Measurements from ENCODE around the gene POLR3A. TPM values are rescaled to one million over a fixed set of nuclear protein-coding genes. Genes with fewer than 3 reads are reported as not detected.
"Not testable (repeated sequence)": the region's sequence is repeated elsewhere in the genome, so short reads cannot be mapped to it uniquely, and the experiment has no call there.

The POLR3A gene
- total RNA-seq, 1 donor from 2014 or later, result 18.8 TPM

DNA sequence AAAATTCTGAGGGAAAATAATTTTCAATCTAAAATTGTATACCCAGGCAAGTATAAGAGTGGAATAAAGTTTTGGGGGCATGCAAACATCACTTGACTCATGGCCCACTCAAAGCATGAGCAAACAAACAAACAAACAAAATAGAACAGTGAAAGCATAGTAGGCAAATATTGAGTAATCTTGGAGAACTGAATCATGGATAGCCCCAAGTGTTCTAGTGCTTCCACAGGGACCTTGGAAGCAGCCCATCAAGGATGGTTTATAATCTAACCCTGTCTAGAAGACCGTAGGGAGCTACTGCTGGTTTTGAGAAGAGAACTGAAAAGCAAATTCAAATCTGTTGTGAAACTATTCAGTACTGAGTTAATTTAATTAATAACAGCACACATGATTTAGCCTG is 22.1 kb downstream of the POLR3A start:
- peaks cover 0 to 15% (median 7%) of the 10 kb centered on the region in 3 donors for H3K4me1 ChIP-seq (ENCODE audit: control insufficient read depth in 3 of 3, insufficient read depth in 3 of 3, low read length in 3 of 3)
- no peaks in the 10 kb centered on the region for H3K27me3 ChIP-seq (ENCODE audit: control insufficient read depth in 3 of 3, insufficient read depth in 3 of 3, low read length in 3 of 3)
- H3K9ac ChIP-seq (ENCODE audit: low read depth in 1 of 3, low read length in 3 of 3), result no peak overlapping the region
- peaks cover 43 to 80% (median 77%) of the 10 kb centered on the region in 3 donors for H3K36me3 ChIP-seq (ENCODE audit: control insufficient read depth in 3 of 3, insufficient read depth in 3 of 3, low read length in 3 of 3)
- H3K4me3 ChIP-seq (ENCODE audit: low read length in 3 of 3), result no peak overlapping the region
- H3K9me3 ChIP-seq (ENCODE audit: control insufficient read depth in 3 of 3, low read length in 3 of 3), result no peaks in the 10 kb centered on the region
- no peak overlapping the region for H3K27ac ChIP-seq (ENCODE audit: low read depth, low read length)

DNA sequence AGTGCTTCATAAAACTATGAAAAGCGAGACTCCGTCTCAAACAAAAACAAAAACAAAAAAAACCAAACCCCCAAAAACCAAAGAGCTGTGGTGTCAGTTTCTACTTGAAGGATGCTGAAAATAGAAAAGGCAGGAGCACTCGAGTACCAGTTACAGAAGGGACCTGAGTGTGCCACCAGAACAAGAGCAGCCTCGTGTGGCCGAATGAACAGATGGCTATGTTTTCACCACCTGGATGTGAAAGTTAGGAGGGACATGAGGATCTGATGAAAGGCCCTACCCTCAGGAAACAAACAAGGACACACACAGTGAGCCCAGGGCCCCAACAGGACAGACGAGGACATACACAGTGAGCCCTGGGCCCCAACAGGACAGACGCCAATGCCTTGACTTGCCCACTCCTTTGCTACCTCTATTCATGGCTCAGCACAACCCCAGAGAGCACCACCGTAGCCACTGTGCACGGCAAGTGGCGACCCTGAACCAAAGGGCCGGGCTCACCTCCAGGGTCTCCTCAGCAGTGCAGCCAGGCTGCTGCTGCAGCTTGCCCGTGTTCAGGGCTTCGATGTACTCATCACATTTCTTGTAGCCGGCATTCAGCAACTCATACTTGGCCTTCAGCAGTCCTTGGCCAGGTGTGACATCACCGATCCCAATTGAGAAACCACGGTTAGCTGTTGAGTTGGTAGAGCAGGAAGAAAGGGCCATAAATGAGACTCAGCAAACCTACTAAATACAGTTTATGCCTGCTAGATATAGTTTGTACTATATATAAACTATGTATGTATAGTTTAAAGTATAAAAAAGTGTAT is 24.9 kb downstream of the POLR3A start:
- Histone ChIP-seq H3K9ac (ENCODE audit: low read depth in 1 of 3, low read length in 3 of 3) (peak overlapping the region in 1 of 3 donors; percentile 58), H3K27me3 (ENCODE audit: control insufficient read depth in 3 of 3, insufficient read depth in 3 of 3, low read length in 3 of 3) (no peaks in the 10 kb centered on the region), H3K4me3 (ENCODE audit: low read length in 3 of 3) (peak overlapping the region in 1 of 3 donors; percentile 13), H3K4me1 (ENCODE audit: control insufficient read depth in 3 of 3, insufficient read depth in 3 of 3, low read length in 3 of 3) (peaks cover 8 to 35% (median 19%) of the 10 kb centered on the region in 3 donors), H3K9me3 (ENCODE audit: control insufficient read depth in 3 of 3, low read length in 3 of 3) (no peaks in the 10 kb centered on the region), H3K27ac (ENCODE audit: low read depth, low read length) (no peak overlapping the region), H3K36me3 (ENCODE audit: control insufficient read depth in 3 of 3, insufficient read depth in 3 of 3, low read length in 3 of 3) (peaks cover 36 to 79% (median 72%) of the 10 kb centered on the region in 3 donors)

DNA sequence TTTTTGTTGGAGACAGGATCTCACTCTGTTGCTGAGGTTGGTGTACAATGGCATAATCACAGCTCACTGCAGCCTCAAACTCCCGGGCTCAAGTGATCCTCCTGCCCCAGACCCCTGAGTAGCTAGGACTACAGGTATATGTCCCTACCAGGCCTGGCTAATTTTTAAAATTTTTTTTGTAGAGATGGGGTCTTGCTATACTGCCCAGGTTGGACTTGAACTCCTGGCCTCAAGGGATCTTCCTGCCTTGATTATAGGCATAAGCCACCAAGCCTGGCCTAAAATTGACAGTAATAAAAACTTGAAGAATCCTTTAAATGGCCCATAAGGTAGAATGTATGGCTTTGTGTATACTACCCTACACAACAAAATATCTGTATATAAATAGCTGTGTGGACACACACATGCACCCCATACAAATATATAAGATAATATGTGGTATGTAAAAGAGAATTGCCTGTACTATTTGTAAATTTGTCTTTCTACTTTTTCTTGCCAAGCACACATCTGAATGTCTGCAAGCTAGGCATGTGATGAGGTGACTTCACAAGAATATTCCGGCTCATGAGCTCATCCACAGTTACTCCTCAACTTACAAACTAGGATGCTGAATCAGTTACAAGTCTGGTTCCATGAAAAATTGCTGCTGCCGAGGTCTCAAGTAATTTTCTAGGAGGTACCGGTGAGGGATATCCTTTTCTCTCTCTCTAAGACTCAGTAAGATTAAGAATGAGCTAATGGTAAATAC is 26.6 kb downstream of the POLR3A start:
- Histone ChIP-seq H3K9ac (ENCODE audit: low read depth in 1 of 3, low read length in 3 of 3) (no peak overlapping the region), H3K27ac (ENCODE audit: low read depth, low read length) (no peak overlapping the region), H3K4me1 (ENCODE audit: control insufficient read depth in 3 of 3, insufficient read depth in 3 of 3, low read length in 3 of 3) (peaks cover 9 to 35% (median 21%) of the 10 kb centered on the region in 3 donors), H3K9me3 (ENCODE audit: control insufficient read depth in 3 of 3, low read length in 3 of 3) (no peaks in the 10 kb centered on the region), H3K27me3 (ENCODE audit: control insufficient read depth in 3 of 3, insufficient read depth in 3 of 3, low read length in 3 of 3) (no peaks in the 10 kb centered on the region), H3K4me3 (ENCODE audit: low read length in 3 of 3) (no peak overlapping the region), H3K36me3 (ENCODE audit: control insufficient read depth in 3 of 3, insufficient read depth in 3 of 3, low read length in 3 of 3) (peaks cover 30 to 72% (median 64%) of the 10 kb centered on the region in 3 donors)

DNA sequence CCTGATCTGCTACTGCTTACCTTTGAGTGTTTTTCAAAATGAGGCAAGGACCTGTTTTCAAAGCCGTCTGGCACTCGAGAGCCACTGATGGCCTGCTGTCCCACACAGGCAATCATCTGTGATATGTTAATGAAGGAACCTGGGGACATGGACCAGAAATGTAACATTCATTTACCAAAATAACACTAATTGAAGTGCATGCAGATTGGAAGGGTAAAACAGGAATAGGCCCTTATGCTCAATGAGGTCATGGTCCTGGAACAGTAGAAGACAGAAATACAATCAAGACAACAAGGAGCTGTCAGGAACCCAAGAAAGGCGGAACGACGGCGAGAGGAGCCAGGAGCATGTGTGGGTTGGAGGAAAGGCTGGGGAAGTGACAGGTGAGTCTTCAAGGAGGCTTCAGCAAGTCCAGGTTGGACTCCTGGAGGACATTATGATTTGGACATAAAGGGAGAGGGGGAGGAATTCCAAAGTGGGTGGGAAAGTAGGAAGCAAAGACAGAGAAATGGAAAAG is 28.3 kb downstream of the POLR3A start:
- H3K4me1 ChIP-seq (ENCODE audit: control insufficient read depth in 3 of 3, insufficient read depth in 3 of 3, low read length in 3 of 3), result peaks cover 9 to 35% (median 21%) of the 10 kb centered on the region in 3 donors
- no peaks in the 10 kb centered on the region for H3K9me3 ChIP-seq (ENCODE audit: control insufficient read depth in 3 of 3, low read length in 3 of 3)
- H3K27ac ChIP-seq (ENCODE audit: low read depth, low read length), result no peak overlapping the region
- H3K9ac ChIP-seq (ENCODE audit: low read depth in 1 of 3, low read length in 3 of 3), result peak overlapping the region in 1 of 3 donors; percentile 47
- H3K27me3 ChIP-seq (ENCODE audit: control insufficient read depth in 3 of 3, insufficient read depth in 3 of 3, low read length in 3 of 3), result no peaks in the 10 kb centered on the region
- H3K36me3 ChIP-seq (ENCODE audit: control insufficient read depth in 3 of 3, insufficient read depth in 3 of 3, low read length in 3 of 3), result peaks cover 24 to 59% (median 52%) of the 10 kb centered on the region in 3 donors
- H3K4me3 ChIP-seq (ENCODE audit: low read length in 3 of 3), result no peak overlapping the region

DNA sequence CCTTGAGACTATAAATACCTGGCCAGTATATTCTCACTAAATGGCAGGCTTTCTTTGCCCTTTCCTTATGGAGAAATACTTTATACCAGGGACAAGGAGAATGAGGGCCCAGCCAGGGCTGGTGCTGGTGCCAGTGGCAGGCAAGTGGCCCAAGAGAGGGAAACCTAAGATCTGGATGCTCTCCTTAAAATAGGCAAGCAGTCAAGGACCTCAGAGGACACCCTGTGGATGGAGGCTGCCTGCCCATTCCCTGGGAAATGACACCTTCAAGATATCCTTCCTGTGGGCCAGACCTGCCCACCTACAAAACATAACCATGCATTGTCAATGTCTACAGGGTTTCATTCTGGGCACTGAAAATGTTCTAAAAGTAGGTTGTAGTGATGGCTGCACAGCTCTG is 29.1 kb downstream of the POLR3A start:
- Histone ChIP-seq H3K4me3 (ENCODE audit: low read length in 3 of 3) (no peak overlapping the region), H3K9me3 (ENCODE audit: control insufficient read depth in 3 of 3, low read length in 3 of 3) (no peaks in the 10 kb centered on the region), H3K27me3 (ENCODE audit: control insufficient read depth in 3 of 3, insufficient read depth in 3 of 3, low read length in 3 of 3) (no peaks in the 10 kb centered on the region), H3K36me3 (ENCODE audit: control insufficient read depth in 3 of 3, insufficient read depth in 3 of 3, low read length in 3 of 3) (peaks cover 20 to 54% (median 44%) of the 10 kb centered on the region in 3 donors), H3K9ac (ENCODE audit: low read depth in 1 of 3, low read length in 3 of 3) (peak overlapping the region in 1 of 3 donors; percentile 27), H3K27ac (ENCODE audit: low read depth, low read length) (peak overlapping the region; percentile 57), H3K4me1 (ENCODE audit: control insufficient read depth in 3 of 3, insufficient read depth in 3 of 3, low read length in 3 of 3) (peaks cover 9 to 35% (median 21%) of the 10 kb centered on the region in 3 donors)

DNA sequence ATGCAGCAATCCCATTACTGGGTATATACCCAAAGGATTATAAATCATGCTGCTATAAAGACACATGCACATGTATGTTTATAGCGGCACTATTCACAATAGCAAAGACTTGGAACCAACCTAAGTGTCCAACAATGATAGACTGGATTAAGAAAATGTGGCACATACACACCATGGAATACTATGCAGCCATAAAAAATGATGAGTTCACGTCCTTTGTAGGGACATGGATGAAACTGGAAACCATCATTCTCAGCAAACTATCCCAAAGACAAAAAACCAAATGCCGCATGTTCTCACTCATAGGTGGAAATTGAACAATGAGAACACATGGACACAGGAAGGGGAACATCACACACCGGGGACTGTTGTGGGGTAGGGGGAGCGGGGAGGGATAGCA is 30.5 kb downstream of the POLR3A start:
- H3K4me1 ChIP-seq (ENCODE audit: control insufficient read depth in 3 of 3, insufficient read depth in 3 of 3, low read length in 3 of 3), result peaks cover 9 to 29% (median 15%) of the 10 kb centered on the region in 3 donors
- H3K9ac ChIP-seq (ENCODE audit: low read depth in 1 of 3, low read length in 3 of 3); H3K27me3 ChIP-seq (ENCODE audit: control insufficient read depth in 3 of 3, insufficient read depth in 3 of 3, low read length in 3 of 3); H3K9me3 ChIP-seq (ENCODE audit: control insufficient read depth in 3 of 3, low read length in 3 of 3); H3K27ac ChIP-seq (ENCODE audit: low read depth, low read length); H3K4me3 ChIP-seq (ENCODE audit: low read length in 3 of 3): not testable (repeated sequence)
- H3K36me3 ChIP-seq (ENCODE audit: control insufficient read depth in 3 of 3, insufficient read depth in 3 of 3, low read length in 3 of 3), result peaks cover 13 to 47% (median 38%) of the 10 kb centered on the region in 3 donors

DNA sequence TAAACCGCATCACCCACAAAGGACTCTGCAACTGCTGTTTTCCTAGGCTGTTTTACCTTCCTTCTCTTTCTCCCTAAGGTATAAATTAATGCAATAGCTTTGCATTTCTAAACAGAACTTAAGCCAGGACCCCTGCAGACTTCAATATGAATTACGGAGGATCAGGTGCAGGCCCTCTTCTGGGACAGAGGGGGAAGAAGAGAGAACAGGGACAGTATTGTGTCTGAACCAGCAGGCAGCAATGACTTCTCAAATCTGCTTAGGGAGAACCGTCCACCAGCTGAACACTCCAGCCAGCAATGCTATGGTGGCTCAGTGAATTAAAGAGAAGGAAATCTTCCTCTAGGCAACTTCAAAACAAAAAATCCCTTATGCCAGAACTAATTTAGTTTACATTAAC is 35.7 kb downstream of the POLR3A start:
- no peak overlapping the region for H3K4me3 ChIP-seq (ENCODE audit: low read length in 3 of 3)
- H3K36me3 ChIP-seq (ENCODE audit: control insufficient read depth in 3 of 3, insufficient read depth in 3 of 3, low read length in 3 of 3), result peaks cover 17 to 36% (median 33%) of the 10 kb centered on the region in 3 donors

DNA sequence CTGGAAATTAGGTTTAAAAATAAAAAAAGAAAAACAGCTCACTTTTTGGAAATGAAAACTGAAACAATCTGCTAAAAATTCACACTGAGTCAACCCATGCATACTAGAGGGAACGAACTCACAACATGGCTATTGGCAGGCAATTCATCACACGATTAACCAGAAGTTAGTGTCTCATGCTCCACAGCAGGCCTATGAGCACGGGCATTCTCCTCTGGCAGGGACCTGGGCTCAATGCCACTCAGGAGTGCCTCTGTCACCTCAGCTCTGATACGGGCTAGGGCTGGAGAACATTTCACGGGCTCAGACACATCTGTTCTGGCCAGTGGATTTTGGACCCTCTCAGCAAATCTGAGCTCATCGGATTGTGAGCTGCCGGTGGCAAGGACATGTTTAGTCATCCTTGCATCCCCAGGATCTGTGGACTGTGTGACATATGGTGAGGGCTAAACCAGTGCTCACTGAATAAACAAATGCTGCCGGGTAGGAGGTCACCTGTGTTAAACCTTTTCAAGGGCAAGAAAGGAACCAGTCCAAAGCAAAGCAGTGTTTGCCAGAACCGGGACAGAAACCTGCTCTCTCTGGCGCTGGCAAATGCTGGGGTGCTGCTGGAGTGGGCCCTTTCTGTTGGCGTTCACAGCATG is 40.1 kb downstream of the POLR3A start:
- H3K9ac ChIP-seq (ENCODE audit: low read depth in 1 of 3, low read length in 3 of 3), result peak overlapping the region in 2 of 3 donors; percentile 25 to 47
- no peaks in the 10 kb centered on the region for H3K9me3 ChIP-seq (ENCODE audit: control insufficient read depth in 3 of 3, low read length in 3 of 3)
- no peak overlapping the region for H3K4me3 ChIP-seq (ENCODE audit: low read length in 3 of 3)
- peaks cover 20 to 27% (median 25%) of the 10 kb centered on the region in 3 donors for H3K4me1 ChIP-seq (ENCODE audit: control insufficient read depth in 3 of 3, insufficient read depth in 3 of 3, low read length in 3 of 3)
- no peaks in the 10 kb centered on the region for H3K27me3 ChIP-seq (ENCODE audit: control insufficient read depth in 3 of 3, insufficient read depth in 3 of 3, low read length in 3 of 3)
- peak overlapping the region; percentile 71 for H3K27ac ChIP-seq (ENCODE audit: low read depth, low read length)
- H3K36me3 ChIP-seq (ENCODE audit: control insufficient read depth in 3 of 3, insufficient read depth in 3 of 3, low read length in 3 of 3), result peaks cover 37 to 68% (median 55%) of the 10 kb centered on the region in 3 donors

More for the DNA sequence above, 35.7 kb downstream of the POLR3A start:
- Histone ChIP-seq H3K4me1 (ENCODE audit: control insufficient read depth in 3 of 3, insufficient read depth in 3 of 3, low read length in 3 of 3) (peaks cover 5 to 10% (median 10%) of the 10 kb centered on the region in 3 donors), H3K27ac (ENCODE audit: low read depth, low read length) (no peak overlapping the region), H3K9me3 (ENCODE audit: control insufficient read depth in 3 of 3, low read length in 3 of 3) (no peaks in the 10 kb centered on the region), H3K9ac (ENCODE audit: low read depth in 1 of 3, low read length in 3 of 3) (no peak overlapping the region), H3K27me3 (ENCODE audit: control insufficient read depth in 3 of 3, insufficient read depth in 3 of 3, low read length in 3 of 3) (no peaks in the 10 kb centered on the region)

DNA sequence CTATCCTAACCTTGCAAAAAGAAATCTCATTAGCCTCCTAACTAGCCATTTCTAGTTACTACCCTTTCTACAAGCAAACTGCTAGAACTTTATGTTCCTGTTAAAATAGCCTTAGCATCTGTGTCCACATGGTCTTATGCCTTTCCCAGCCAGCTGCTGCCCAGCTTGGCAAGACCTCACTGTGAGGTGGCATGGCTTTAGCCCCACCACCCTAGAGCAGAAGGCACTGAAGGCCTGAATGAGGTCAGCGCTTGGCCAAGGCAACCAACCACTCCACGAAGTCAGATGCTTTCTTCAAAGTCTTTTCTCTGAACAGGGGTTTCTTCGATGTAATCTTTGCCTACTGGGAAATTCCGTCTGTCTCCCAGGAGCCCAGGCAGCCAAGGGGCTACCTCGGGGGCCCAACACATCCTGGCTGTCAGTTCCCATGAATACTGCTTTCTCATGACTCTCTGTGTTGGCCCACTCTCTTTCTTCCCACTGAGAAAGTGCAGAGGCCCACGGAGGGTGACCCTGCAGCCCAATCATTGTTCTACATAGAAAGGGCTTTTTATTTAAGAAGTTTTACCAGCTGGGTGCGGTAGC is 41.6 kb downstream of the POLR3A start:
- Histone ChIP-seq H3K9ac (ENCODE audit: low read depth in 1 of 3, low read length in 3 of 3) (no peak overlapping the region), H3K36me3 (ENCODE audit: control insufficient read depth in 3 of 3, insufficient read depth in 3 of 3, low read length in 3 of 3) (peaks cover 40 to 65% (median 52%) of the 10 kb centered on the region in 3 donors), H3K4me1 (ENCODE audit: control insufficient read depth in 3 of 3, insufficient read depth in 3 of 3, low read length in 3 of 3) (peaks cover 20 to 38% (median 38%) of the 10 kb centered on the region in 3 donors), H3K27ac (ENCODE audit: low read depth, low read length) (peak overlapping the region; percentile 58), H3K4me3 (ENCODE audit: low read length in 3 of 3) (no peak overlapping the region), H3K9me3 (ENCODE audit: control insufficient read depth in 3 of 3, low read length in 3 of 3) (no peaks in the 10 kb centered on the region), H3K27me3 (ENCODE audit: control insufficient read depth in 3 of 3, insufficient read depth in 3 of 3, low read length in 3 of 3) (no peaks in the 10 kb centered on the region)

Data from skeletal muscle tissue (tissue), 4 donors.